ENCODE data around the gene PTPRN2. TPM values are rescaled to one million over a fixed set of nuclear protein-coding genes. Genes with fewer than 3 reads are reported as not detected.

The PTPRN2 gene
- total RNA-seq, 2 experiments from 2014 or later: 0.70 TPM; not detected in 1

DNA sequence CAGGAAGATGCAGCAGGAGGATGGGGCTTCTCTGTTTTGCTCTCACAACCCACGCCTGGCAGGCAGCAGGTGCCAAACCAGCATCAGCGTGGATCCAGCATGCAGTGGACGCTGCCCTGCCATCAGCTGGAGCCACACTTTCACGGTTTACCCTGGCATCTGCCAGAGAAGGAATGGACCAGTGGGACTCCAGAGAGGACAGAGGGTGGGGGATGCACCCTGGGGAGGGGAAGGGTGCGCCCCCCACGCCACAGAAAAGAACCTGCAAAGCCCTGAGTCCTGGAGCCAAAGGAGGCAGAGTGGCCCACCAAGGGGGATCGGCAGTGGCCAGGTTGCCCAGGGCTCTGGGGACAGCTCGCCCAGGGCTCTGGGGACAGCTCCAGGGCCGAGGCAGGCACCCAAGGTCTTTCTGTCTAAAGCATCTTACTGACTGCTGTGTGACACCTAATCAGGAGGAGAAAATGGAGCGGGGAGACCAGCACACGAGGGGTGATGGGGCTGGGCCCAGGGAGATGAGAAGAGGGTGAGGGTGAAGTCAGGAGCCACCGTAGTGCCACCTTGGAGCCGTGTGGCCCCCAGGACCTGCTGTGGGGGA, 1025.7 kb downstream of the PTPRN2 start:
- Histone ChIP-seq H3K4me1 (ENCODE audit: insufficient read depth, low read length, poor library complexity, severe bottlenecking) (no peaks in the 10 kb centered on the region), H3K9me3 (ENCODE audit: low read length) (no peaks in the 10 kb centered on the region), H2AFZ (ENCODE audit: low read length) (no peak overlapping the region), H3K27ac (ENCODE audit: low read depth, low read length, poor library complexity, severe bottlenecking) (no peak overlapping the region), H4K20me1 (ENCODE audit: insufficient read depth, low read length) (no peaks in the 10 kb centered on the region), H3K4me2 (ENCODE audit: low read length) (no peak overlapping the region), H3K36me3 (ENCODE audit: insufficient read depth, low read length) (no peaks in the 10 kb centered on the region), H3K79me2 (ENCODE audit: insufficient read depth, low read depth, low read length) (no peaks in the 10 kb centered on the region), H3K9me2 (ENCODE audit: insufficient read depth, low read length) (no peaks in the 10 kb centered on the region), H3K4me3 (ENCODE audit: low read depth, low read length, poor library complexity, severe bottlenecking) (no peak overlapping the region)
- ChIA-PET CTCF (ENCODE audit: unreplicated experiment) (no interaction called here), POLR2A (no interaction called here)
- no peak for DNase-seq (ENCODE audit: low spot score)
- BruUV-seq (replicated peaks): no TSS peak
- no peak for TF ChIP-seq EZH2phosphoT487 (IDR thresholded peaks at IDR 0.05; ENCODE audit: borderline replicate concordance, low read depth, low read length)
- TF ChIP-seq, protein P1, sequence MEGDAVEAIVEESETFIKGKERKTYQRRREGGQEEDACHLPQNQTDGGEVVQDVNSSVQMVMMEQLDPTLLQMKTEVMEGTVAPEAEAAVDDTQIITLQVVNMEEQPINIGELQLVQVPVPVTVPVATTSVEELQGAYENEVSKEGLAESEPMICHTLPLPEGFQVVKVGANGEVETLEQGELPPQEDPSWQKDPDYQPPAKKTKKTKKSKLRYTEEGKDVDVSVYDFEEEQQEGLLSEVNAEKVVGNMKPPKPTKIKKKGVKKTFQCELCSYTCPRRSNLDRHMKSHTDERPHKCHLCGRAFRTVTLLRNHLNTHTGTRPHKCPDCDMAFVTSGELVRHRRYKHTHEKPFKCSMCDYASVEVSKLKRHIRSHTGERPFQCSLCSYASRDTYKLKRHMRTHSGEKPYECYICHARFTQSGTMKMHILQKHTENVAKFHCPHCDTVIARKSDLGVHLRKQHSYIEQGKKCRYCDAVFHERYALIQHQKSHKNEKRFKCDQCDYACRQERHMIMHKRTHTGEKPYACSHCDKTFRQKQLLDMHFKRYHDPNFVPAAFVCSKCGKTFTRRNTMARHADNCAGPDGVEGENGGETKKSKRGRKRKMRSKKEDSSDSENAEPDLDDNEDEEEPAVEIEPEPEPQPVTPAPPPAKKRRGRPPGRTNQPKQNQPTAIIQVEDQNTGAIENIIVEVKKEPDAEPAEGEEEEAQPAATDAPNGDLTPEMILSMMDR (conservative IDR thresholded peaks at IDR 0.05; ENCODE audit: low read length): no peak
- intact Hi-C loops (cut with micrococcal nuclease; ENCODE audit: unreplicated experiment): no loop called here

DNA sequence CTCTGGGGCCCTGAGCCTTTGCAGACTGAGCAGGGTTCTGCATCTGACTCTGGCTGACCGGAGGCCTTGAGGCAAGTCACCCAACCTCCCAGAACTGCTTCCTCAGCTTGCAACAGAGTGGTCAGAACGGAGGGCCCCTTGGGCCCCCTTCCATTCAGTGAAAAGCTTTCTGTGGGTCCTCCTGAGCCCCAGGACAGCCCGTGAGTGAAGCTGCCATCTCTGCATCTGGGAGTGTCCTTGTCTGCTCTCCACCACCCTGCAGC, 1026.2 kb downstream of the PTPRN2 start:
- CTCF ChIA-PET (ENCODE audit: unreplicated experiment): no interaction called here

More for the DNA sequence above, 1026.2 kb downstream of the PTPRN2 start:
- TF ChIP-seq, protein P1 (conservative IDR thresholded peaks at IDR 0.05; ENCODE audit: low read length): no peak
- TF ChIP-seq EZH2phosphoT487 (IDR thresholded peaks at IDR 0.05; ENCODE audit: borderline replicate concordance, low read depth, low read length): no peak
- Histone ChIP-seq H3K79me2 (ENCODE audit: insufficient read depth, low read depth, low read length) (no peaks in the 10 kb centered on the region), H3K9me2 (ENCODE audit: insufficient read depth, low read length) (no peaks in the 10 kb centered on the region), H3K4me1 (ENCODE audit: insufficient read depth, low read length, poor library complexity, severe bottlenecking) (no peaks in the 10 kb centered on the region), H3K27ac (ENCODE audit: low read depth, low read length, poor library complexity, severe bottlenecking) (no peak overlapping the region), H3K36me3 (ENCODE audit: insufficient read depth, low read length) (no peaks in the 10 kb centered on the region), H3K4me3 (ENCODE audit: low read depth, low read length, poor library complexity, severe bottlenecking) (no peak overlapping the region), H2AFZ (ENCODE audit: low read length) (no peak overlapping the region), H4K20me1 (ENCODE audit: insufficient read depth, low read length) (no peaks in the 10 kb centered on the region), H3K9me3 (ENCODE audit: low read length) (no peaks in the 10 kb centered on the region), H3K4me2 (ENCODE audit: low read length) (no peak overlapping the region)
- intact Hi-C loops (cut with micrococcal nuclease; ENCODE audit: unreplicated experiment): no loop called here
- POLR2A ChIA-PET: no interaction called here
- BruUV-seq (replicated peaks): no TSS peak
- DNase-seq (ENCODE audit: low spot score): no peak

All from OCI-LY7 (cell line).